B cell (primary cell): Measurements from ENCODE around the gene CD101.

ENCODE experiments used
- CTCF ChIP-seq: fragments of 200-600 bp; IDR thresholded peaks from one replicate; pipeline ENCODE4 v1.8.0; 2022; ENCODE audit warnings: antibody characterized with exemption, mild to moderate bottlenecking
- EZH2 ChIP-seq: IDR thresholded peaks from 2 replicates; pipeline ENCODE4 v1.6.1; 2012; ENCODE audit warnings: borderline replicate concordance, low read depth, mild to moderate bottlenecking, moderate library complexity, low read length; ENCODE audit not compliant: insufficient read depth, poor library complexity, severe bottlenecking

- no peak for TF ChIP-seq EZH2
- TF ChIP-seq CTCF = no peak
Measured at GRCh38 chr1:117015724-117016123, 14.2 kb downstream of the CD101 start.
